ENCODE data around the gene TMEM106C. TPM values are rescaled to one million over a fixed set of nuclear protein-coding genes. Genes with fewer than 3 reads are reported as not detected.

TMEM106C gene
- total RNA-seq, 4 donors from 2014 or later = 68.6 to 98.8 (median 72.0) TPM

- H3K4me1 ChIP-seq = no peaks in the 10 kb centered on the region
- intact Hi-C loops (cut with DNase I) = no loop called here
- H3K36me3 ChIP-seq = no peaks in the 10 kb centered on the region
- no peak overlapping the region for H3K4me3 ChIP-seq
- no peaks in the 10 kb centered on the region for H3K9me3 ChIP-seq
- WGBS = 86% methylated on average over 14 of the region's 18 CpGs
- no peak for DNase-seq (ENCODE audit: extremely low spot score)
- H3K27me3 ChIP-seq = no peaks in the 10 kb centered on the region
- H3K27ac ChIP-seq (replicated peaks in 1 of 4) = no peak overlapping the region
- TF ChIP-seq, protein P1, sequence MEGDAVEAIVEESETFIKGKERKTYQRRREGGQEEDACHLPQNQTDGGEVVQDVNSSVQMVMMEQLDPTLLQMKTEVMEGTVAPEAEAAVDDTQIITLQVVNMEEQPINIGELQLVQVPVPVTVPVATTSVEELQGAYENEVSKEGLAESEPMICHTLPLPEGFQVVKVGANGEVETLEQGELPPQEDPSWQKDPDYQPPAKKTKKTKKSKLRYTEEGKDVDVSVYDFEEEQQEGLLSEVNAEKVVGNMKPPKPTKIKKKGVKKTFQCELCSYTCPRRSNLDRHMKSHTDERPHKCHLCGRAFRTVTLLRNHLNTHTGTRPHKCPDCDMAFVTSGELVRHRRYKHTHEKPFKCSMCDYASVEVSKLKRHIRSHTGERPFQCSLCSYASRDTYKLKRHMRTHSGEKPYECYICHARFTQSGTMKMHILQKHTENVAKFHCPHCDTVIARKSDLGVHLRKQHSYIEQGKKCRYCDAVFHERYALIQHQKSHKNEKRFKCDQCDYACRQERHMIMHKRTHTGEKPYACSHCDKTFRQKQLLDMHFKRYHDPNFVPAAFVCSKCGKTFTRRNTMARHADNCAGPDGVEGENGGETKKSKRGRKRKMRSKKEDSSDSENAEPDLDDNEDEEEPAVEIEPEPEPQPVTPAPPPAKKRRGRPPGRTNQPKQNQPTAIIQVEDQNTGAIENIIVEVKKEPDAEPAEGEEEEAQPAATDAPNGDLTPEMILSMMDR (IDR thresholded peaks at IDR 0.05) = no peak
Observed at GRCh38 chr12:47977772-47978597, 14.6 kb downstream of the TMEM106C start.

DNA sequence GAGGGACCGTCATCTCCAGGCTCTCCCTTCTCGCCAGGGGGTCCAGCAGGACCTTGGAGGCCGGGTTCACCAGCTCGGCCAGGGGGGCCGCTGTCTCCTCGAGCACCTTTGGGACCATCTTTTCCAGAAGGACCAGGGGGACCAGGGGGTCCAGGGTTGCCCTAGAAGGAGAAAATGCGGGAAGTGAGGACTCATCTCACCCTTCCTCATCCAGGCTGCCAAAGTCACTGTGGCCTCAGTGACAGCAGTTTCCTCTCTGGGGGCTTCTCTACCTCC lies 15.1 kb downstream of the TMEM106C start:
- 100% methylated on average over 1 of the region's 7 CpGs for WGBS
- Histone ChIP-seq H3K27ac (replicated peaks in 1 of 4) (no peak overlapping the region), H3K9me3 (no peaks in the 10 kb centered on the region), H3K4me3 (no peak overlapping the region), H3K4me1 (no peaks in the 10 kb centered on the region), H3K36me3 (no peaks in the 10 kb centered on the region), H3K27me3 (no peaks in the 10 kb centered on the region)
- no peak for DNase-seq (ENCODE audit: extremely low spot score)
- TF ChIP-seq, protein P1 (IDR thresholded peaks at IDR 0.05) = no peak
- TF ChIP-seq EP300 (IDR thresholded peaks at IDR 0.05) = no peak
- TF ChIP-seq POLR2A (IDR thresholded peaks at IDR 0.05; ENCODE audit: low read depth) = no peak
- TF ChIP-seq POLR2AphosphoS5 (IDR thresholded peaks at IDR 0.05) = no peak
- intact Hi-C loops (cut with DNase I) = no loop called here

DNA sequence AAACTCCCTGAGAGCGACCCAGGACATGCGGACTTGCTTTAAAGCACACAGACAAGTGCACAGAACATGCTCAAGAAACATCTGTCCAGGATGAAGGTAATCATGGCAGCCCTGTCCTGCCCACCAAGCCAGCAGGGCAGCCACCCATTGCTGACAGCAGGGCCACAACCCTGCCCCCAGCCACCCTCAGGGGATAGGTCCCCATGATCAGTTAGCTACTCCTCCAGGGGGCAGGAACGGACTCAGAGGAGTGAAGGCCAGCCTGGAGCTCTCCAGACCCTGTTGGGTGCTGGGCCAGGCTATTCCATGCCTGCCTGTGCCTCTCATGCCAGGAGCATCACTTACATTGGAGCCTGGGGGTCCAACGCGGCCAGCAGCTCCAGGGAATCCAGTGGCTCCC lies 15.8 kb downstream of the TMEM106C start:
- intact Hi-C loops (cut with DNase I) = no loop called here
- WGBS = 84% methylated on average over 3 of the region's 5 CpGs
- Histone ChIP-seq H3K27me3 (no peaks in the 10 kb centered on the region), H3K4me1 (no peaks in the 10 kb centered on the region), H3K36me3 (no peaks in the 10 kb centered on the region), H3K27ac (replicated peaks in 1 of 4) (no peak overlapping the region), H3K9me3 (no peaks in the 10 kb centered on the region), H3K4me3 (no peak overlapping the region)
- DNase-seq (ENCODE audit: extremely low spot score) = no peak
- TF ChIP-seq POLR2A (IDR thresholded peaks at IDR 0.05; ENCODE audit: low read depth) (no peak), EP300 (IDR thresholded peaks at IDR 0.05) (no peak), POLR2AphosphoS5 (IDR thresholded peaks at IDR 0.05) (no peak)
- TF ChIP-seq, protein P1 (IDR thresholded peaks at IDR 0.05) = no peak

DNA sequence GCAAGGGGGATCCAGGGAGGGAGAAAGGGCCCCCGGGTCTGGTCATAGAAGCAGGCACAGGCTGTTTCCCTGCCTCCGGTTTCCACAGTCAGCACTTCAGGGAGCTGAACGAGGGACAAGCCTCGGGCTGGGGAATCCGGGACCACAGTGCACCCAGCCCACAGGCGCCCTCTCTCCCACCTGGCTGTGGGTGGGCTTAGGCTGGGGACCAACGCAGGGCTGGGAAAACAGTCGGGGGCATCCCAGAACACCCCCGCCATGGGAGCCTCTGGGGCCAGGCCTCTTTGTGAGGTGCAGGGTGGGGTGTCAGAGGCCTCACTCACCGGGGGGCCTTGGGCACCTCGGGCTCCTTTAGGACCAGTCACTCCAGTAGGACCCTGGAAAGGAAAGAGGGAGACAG lies 16.3 kb downstream of the TMEM106C start:
- Histone ChIP-seq H3K27me3 (no peaks in the 10 kb centered on the region), H3K4me3 (no peak overlapping the region), H3K4me1 (no peaks in the 10 kb centered on the region), H3K36me3 (no peaks in the 10 kb centered on the region), H3K27ac (replicated peaks in 1 of 4) (no peak overlapping the region), H3K9me3 (no peaks in the 10 kb centered on the region)
- DNase-seq (ENCODE audit: extremely low spot score) = no peak
- WGBS = 87% methylated on average over 7 of the region's 11 CpGs
- TF ChIP-seq POLR2A (IDR thresholded peaks at IDR 0.05; ENCODE audit: low read depth) (no peak), EP300 (IDR thresholded peaks at IDR 0.05) (no peak), POLR2AphosphoS5 (IDR thresholded peaks at IDR 0.05) (no peak)
- TF ChIP-seq, protein P1 (IDR thresholded peaks at IDR 0.05) = no peak
- intact Hi-C loops (cut with DNase I) = no loop called here

GRCh38 chr12:47980197-47980596 lies 16.8 kb downstream of the TMEM106C start:
- H3K36me3 ChIP-seq = no peaks in the 10 kb centered on the region
- no peaks in the 10 kb centered on the region for H3K27me3 ChIP-seq
- 77% methylated on average over 3 of the region's 7 CpGs for WGBS
- no peak for DNase-seq (ENCODE audit: extremely low spot score)
- no peaks in the 10 kb centered on the region for H3K9me3 ChIP-seq
- H3K27ac ChIP-seq (replicated peaks in 1 of 4) = no peak overlapping the region
- H3K4me1 ChIP-seq = no peaks in the 10 kb centered on the region
- H3K4me3 ChIP-seq = no peak overlapping the region
- TF ChIP-seq EP300 (IDR thresholded peaks at IDR 0.05) (no peak), POLR2A (IDR thresholded peaks at IDR 0.05; ENCODE audit: low read depth) (no peak), POLR2AphosphoS5 (IDR thresholded peaks at IDR 0.05) (no peak)
- TF ChIP-seq, protein P1 (IDR thresholded peaks at IDR 0.05) = no peak
- intact Hi-C loops (cut with DNase I) = no loop called here
